ENCODE results near the gene ERRFI1. TPM values are rescaled to one million over a fixed set of nuclear protein-coding genes. Genes with fewer than 3 reads are reported as not detected.
A peak's percentile ranks its signal among the peaks of the same experiment; 100 is the strongest.

Gene ERRFI1
- total RNA-seq, 2 experiments from 2014 or later = 1.6 to 2.2 TPM

DNA sequence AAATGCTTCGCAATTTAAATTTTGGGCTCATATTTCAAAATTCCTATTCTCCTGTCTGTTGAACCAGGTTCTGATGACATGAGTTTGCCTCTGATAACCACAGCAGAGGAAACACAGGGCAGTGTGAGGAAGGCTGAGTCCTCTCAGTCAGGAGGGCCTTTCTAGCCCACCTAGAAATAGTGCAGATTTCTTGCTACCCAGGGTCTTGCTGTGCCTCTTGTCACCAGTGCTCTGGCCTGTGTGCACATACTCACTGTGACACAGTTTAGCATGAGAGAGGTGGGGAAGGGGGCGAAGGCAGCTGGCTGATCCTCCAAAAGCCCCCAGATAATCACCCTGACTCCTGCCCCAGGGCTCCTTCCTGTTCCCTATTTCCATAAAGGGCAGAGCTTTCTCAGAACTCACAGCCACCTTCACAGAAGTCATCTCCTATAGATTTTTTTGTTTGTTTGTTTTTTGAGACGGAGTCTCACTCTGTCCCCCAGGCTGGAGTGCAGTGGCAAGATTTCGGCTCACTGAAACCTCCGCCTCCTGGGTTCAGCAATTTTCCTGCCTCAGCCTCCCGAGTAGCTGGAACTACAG lies 23.7 kb downstream of the ERRFI1 start:
- TF ChIP-seq, protein P1, sequence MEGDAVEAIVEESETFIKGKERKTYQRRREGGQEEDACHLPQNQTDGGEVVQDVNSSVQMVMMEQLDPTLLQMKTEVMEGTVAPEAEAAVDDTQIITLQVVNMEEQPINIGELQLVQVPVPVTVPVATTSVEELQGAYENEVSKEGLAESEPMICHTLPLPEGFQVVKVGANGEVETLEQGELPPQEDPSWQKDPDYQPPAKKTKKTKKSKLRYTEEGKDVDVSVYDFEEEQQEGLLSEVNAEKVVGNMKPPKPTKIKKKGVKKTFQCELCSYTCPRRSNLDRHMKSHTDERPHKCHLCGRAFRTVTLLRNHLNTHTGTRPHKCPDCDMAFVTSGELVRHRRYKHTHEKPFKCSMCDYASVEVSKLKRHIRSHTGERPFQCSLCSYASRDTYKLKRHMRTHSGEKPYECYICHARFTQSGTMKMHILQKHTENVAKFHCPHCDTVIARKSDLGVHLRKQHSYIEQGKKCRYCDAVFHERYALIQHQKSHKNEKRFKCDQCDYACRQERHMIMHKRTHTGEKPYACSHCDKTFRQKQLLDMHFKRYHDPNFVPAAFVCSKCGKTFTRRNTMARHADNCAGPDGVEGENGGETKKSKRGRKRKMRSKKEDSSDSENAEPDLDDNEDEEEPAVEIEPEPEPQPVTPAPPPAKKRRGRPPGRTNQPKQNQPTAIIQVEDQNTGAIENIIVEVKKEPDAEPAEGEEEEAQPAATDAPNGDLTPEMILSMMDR (IDR thresholded peaks at IDR 0.05) = no peak
- ChIA-PET CTCF (no interaction called here), POLR2A (no interaction called here)
- Mint-ChIP-seq H3K27me3 (no peaks in the 10 kb centered on the region), H3K4me1 (ENCODE audit: low read depth) (no peaks in the 10 kb centered on the region), H3K9me3 (no peaks in the 10 kb centered on the region), H3K36me3 (ENCODE audit: low read depth) (peaks cover 11% of the 10 kb centered on the region), H3K27ac (no peak overlapping the region), H3K4me3 (no peak overlapping the region)
- no peak for ATAC-seq
- no peak for DNase-seq
- intact Hi-C loops (cut with micrococcal nuclease) = no loop called here

DNA sequence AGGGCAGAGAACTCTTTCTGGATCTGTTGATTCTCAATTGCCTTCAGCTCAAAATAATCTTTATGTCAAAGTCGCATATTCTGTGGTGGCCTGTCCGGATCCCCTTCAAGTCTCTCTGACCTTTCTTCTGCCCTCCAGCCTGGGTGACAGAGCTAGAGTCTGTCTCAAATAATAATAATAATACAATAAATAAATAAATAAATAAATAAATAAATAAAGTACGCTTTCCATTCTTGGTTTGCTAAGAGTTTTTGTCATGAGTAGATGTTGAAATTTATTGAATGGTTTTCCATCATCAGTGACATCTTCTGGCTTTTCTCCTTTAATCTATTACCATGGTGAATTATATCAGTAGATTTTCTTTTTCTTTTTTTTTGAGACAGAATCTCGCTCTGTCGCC lies 30.7 kb downstream of the ERRFI1 start:
- intact Hi-C loops (cut with micrococcal nuclease) = no loop called here
- peaks cover 23% of the 10 kb centered on the region for H3K36me3 Mint-ChIP-seq (ENCODE audit: low read depth)
- TF ChIP-seq, protein P1 (IDR thresholded peaks at IDR 0.05) = no peak
- ChIA-PET CTCF (no interaction called here), POLR2A (no interaction called here)
- peaks cover 5% of the 10 kb centered on the region for H3K4me1 Mint-ChIP-seq (ENCODE audit: low read depth)
- no peak overlapping the region for H3K4me3 Mint-ChIP-seq
- no peaks in the 10 kb centered on the region for H3K27me3 Mint-ChIP-seq
- DNase-seq = no peak
- no peaks in the 10 kb centered on the region for H3K9me3 Mint-ChIP-seq
- no peak for ATAC-seq
- no peak overlapping the region for H3K27ac Mint-ChIP-seq

DNA sequence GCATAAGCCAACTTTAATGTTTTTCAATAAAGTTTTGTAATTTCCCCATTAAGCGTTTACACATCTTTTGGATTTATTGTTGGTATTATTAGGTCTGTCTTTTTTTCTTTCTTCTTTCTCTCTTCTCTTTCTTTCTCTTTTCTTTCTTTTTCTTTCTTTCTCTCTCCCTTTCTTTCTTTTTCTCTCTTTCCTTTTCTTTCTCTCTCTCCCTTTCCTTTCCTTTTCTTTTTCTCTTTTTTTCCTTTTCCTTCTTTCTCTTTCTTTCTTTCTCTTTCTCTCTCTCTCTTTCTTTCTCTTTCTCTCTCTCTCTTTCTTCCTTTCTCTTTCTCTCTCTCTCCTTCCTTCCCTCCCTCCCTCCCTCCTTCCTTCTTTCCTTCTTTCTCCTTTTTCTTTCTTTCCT lies 31.3 kb downstream of the ERRFI1 start:
- TF ChIP-seq, protein P1 (IDR thresholded peaks at IDR 0.05) = peak; percentile 22
- H3K9me3 Mint-ChIP-seq = no peaks in the 10 kb centered on the region
- no peak for DNase-seq
- POLR2A ChIA-PET = no interaction called here
- H3K27ac Mint-ChIP-seq = peak overlapping the region; percentile 15
- H3K36me3 Mint-ChIP-seq (ENCODE audit: low read depth) = peaks cover 27% of the 10 kb centered on the region
- intact Hi-C loops (cut with micrococcal nuclease) = no loop called here
- CTCF ChIA-PET = no interaction called here
- no peak overlapping the region for H3K4me3 Mint-ChIP-seq
- peaks cover 6% of the 10 kb centered on the region for H3K4me1 Mint-ChIP-seq (ENCODE audit: low read depth)
- ATAC-seq = no peak
- H3K27me3 Mint-ChIP-seq = no peaks in the 10 kb centered on the region

DNA sequence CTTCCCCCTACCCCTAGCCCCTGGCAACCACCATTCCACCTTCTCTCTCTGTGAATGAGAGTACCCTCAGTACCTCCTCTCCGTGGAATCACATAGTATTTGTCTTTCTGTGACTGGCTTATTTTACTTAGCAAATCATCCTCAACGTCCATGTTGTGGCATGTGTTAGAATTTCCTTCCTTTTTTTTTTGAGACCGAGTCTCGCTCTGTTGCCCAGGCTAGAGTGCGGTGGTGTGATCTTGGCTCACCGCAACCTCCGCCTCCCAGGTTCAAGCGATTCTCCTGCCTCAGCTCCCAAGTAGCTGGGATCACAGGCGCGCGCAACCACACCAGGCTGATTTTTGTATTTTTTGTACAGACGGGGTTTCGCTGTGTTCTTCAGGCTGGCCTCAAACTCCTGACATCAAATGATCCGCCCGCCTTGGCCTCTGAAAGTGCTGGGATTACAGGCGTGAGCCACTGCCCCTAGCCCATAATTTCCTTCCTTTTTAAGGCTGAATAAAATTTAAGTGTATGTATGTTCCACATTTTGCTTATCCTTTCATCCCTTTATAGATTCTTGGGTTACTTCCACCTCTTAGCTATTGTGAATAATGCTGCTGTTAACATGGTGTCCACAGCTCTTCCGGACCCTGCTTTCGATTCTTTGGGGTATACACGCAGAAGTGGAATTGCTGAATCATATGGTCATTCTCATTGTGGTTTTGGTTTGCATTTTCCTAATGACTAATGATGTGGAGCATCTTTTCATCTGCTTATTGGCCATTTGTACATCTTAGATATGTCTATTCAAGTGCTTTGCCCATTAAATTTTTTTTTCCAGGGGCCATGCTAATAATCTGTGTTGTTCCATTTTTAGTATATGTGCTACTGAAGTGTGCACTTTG lies 32.3 kb downstream of the ERRFI1 start:
- Mint-ChIP-seq H3K27ac (no peak overlapping the region), H3K4me1 (ENCODE audit: low read depth) (peaks cover 6% of the 10 kb centered on the region), H3K9me3 (no peaks in the 10 kb centered on the region), H3K36me3 (ENCODE audit: low read depth) (peaks cover 34% of the 10 kb centered on the region), H3K4me3 (no peak overlapping the region), H3K27me3 (no peaks in the 10 kb centered on the region)
- POLR2A ChIA-PET = no interaction called here
- DNase-seq (no peak), ATAC-seq (peak; percentile 37)
- intact Hi-C loops (cut with micrococcal nuclease) = no loop called here
- CTCF ChIA-PET = no interaction called here
- TF ChIP-seq, protein P1 (IDR thresholded peaks at IDR 0.05) = no peak

DNA sequence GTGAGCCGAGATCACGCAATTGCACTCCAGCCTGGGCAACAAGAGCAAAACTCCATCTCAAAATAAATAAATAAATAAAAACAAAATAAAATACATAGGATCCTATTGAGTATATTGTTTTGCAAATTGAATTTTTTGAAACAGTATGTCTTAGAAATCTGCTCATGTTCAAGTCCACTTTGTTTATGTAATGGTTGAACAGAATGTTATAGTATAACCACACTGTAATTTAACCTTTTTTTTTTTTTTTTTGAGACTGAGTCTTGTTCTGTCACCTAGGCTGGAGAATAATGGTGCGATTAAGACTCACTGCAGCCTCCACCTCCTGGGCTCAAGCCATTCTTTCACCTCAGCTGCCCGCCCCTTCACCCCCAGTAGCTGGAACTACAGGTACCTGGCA lies 33.2 kb downstream of the ERRFI1 start:
- Mint-ChIP-seq H3K36me3 (ENCODE audit: low read depth) (peaks cover 35% of the 10 kb centered on the region), H3K4me1 (ENCODE audit: low read depth) (peaks cover 6% of the 10 kb centered on the region), H3K27ac (no peak overlapping the region), H3K4me3 (no peak overlapping the region), H3K9me3 (no peaks in the 10 kb centered on the region), H3K27me3 (no peaks in the 10 kb centered on the region)
- ATAC-seq = no peak
- POLR2A ChIA-PET = interaction anchor here (0.7 kb wide), 1 partner anchor 378 kb away, joined by 3 read pairs; no protein-coding TSS in a partner anchor
- TF ChIP-seq, protein P1 (IDR thresholded peaks at IDR 0.05) = no peak
- intact Hi-C loops (cut with micrococcal nuclease) = no loop called here
- CTCF ChIA-PET = no interaction called here
- DNase-seq = no peak
